AG09309 (cell line): ENCODE measurements around the gene KCNB1.

ENCODE experiments used
- DNase-seq: peaks from one replicate; pipeline ENCODE4 v3.0.0-alpha.2; 2010; ENCODE audit warnings: low read depth
- H3K4me3 ChIP-seq: 2 replicates; pipeline ENCODE4 v1.5.1; 2011; ENCODE audit warnings: mild to moderate bottlenecking, low read depth, low read length, moderate library complexity; ENCODE audit not compliant: control insufficient read depth
- TF ChIP-seq, protein P1 (sequence below): IDR thresholded peaks from 2 replicates; pipeline ENCODE4 v1.5.1; 2011; ENCODE audit warnings: mild to moderate bottlenecking, low read depth, low read length, inconsistent platforms; ENCODE audit not compliant: insufficient read depth, control insufficient read depth; ENCODE audit errors: missing control alignments

The KCNB1 gene

DNA sequence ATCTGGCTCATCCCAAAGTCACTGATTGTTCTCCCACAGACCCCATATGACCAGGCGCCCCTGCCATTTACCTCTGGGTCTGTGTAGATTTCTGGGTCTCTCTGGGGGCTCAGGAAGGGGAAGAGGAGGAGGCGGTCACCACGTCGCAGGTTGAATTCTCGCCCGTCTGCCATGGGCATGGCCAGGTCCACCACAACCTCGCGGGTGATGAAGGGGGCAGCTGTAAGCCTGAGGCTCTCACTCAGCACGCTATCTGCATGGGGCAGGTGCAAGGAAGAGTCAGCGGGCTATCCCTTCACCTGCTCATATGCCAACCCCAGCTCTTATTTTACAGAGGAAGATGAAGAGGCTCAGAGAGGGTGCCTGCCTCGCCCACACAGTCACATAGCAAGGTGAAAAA lies 30.5 kb upstream of the KCNB1 start:
- no peak overlapping the region for H3K4me3 ChIP-seq
- TF ChIP-seq, protein P1, sequence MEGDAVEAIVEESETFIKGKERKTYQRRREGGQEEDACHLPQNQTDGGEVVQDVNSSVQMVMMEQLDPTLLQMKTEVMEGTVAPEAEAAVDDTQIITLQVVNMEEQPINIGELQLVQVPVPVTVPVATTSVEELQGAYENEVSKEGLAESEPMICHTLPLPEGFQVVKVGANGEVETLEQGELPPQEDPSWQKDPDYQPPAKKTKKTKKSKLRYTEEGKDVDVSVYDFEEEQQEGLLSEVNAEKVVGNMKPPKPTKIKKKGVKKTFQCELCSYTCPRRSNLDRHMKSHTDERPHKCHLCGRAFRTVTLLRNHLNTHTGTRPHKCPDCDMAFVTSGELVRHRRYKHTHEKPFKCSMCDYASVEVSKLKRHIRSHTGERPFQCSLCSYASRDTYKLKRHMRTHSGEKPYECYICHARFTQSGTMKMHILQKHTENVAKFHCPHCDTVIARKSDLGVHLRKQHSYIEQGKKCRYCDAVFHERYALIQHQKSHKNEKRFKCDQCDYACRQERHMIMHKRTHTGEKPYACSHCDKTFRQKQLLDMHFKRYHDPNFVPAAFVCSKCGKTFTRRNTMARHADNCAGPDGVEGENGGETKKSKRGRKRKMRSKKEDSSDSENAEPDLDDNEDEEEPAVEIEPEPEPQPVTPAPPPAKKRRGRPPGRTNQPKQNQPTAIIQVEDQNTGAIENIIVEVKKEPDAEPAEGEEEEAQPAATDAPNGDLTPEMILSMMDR = no peak
- DNase-seq = no peak

DNA sequence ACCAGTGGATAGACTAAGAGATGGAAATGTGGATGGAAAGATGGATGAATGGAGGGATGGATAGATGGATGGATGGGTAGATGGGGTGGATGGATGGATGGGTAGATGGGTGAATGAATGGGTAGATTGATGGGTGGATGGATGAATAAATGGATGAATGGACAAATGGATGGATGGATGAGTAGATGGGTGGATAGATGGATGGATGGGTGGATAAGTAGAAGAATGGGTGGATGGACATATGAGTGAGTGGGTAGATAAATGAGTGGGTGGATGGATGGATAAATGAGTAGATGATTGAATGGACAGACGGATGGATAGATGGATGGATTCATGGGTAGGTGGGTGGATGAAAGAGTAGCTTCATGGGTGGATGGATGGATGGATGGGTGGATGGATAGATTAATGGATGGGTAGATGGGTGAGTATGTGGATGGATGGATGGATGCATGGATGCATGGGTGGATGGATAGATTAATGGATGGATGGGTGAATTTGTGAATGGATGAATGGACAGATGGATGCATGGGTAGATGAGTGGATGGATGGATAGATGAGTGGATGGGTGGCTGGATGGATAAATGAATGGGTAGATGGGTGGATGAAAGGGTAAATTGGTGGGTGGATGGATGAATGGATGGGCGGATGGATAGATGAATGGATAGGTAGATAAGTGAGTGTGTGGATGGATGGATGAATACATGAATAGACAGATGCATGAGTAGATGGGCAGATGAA lies 29.5 kb upstream of the KCNB1 start:
- TF ChIP-seq, protein P1 = no peak
- no peak overlapping the region for H3K4me3 ChIP-seq
- DNase-seq = no peak

DNA sequence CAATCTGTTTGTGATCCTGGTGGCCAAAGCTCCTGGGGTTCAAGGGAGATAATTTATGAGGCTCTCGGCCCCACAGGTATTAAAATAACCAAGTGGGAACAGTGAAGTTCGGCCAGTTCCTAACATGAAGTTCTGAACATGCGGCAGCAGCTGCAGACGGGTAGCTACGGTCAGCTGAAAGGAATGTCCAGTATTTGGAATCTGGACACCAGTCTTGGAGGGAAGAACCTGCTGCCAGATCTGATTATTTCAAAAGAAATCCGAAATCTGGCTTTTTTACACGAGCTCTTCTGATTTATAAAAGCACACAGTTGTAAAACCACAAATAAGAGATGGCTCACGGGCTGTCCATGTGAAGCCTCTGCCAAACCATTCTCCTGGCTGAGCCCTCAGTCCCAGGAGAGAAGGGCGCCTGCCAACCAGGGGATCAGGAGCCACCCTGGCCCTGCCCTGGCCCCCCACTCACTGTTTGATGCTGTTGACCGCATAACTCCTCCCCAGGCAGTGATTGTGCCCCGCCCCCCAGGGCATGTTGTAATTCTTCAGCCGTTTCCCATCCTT lies 28.2 kb upstream of the KCNB1 start:
- DNase-seq = peak; percentile 92
- TF ChIP-seq, protein P1 = no peak
- H3K4me3 ChIP-seq = no peak overlapping the region

DNA sequence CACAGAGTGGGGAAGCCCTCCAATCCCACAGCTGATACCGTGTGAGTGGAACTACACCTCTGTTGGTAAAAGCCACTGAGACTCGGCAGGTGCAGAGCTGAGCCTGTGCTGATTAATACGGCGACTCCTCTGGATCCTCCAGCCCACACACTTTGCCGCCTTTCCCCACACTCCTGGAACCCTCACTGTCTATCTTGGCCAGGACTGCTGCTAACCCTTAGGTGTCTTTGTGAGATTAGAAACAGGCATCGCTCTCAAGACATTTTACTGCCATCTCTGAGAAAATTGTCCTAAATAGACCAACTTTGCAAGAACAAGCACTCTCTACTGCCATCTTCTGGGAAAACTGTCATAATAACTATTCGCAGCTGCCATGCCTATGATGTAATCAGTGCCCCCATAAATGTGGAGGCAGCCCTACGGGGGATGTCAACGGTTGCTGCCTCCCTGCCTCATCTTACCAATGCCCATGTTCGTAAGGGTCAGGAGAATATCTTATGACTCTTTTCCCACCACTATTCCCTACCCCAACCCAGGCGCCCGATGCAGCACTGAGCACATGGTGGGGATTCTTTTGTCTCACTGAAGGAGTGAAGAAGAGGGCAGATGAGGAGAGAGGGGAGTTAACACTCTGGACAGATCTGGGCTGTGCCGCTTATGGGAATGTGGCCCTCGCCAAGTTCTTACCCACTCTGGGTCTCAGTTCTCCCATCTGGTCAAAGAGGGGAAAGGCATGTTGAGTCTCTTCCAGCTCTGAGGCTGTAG lies 26.1 kb upstream of the KCNB1 start:
- DNase-seq = peak; percentile 8
- TF ChIP-seq, protein P1 = peak; percentile 56
- H3K4me3 ChIP-seq = no peak overlapping the region

DNA sequence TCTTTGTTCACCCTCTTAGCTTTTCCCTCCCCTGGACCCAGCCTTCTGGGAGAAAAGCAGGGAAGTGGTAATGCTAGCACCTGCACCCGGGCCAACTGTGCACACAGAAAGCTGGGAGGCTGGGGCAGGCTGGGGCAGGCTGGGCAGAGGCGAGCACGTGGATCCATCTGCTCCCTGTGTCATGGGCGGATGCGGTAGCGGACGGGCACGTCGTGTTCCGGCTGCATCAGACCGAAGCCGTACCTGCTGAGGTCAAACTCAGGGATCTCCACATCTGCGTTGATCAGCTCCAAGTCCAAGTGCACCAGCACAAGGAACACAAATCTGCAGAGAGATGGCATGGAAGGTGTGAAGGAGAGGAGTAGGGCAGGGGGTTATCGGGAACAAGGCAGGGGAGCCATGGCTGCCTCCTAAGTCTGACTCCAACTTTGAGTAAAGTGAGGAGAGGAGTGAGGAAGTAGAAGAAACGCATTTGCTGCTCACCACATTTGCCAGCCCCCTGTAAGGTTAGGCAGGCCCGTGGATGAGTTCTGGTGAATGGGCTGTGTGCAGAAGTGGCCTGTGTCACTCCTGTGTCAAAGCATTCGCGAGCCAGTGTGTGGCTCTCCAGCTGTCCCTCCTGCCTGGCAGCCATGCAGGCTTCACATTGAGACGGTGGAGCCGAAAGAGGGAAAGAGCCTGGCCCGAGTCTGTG lies 25.4 kb upstream of the KCNB1 start:
- TF ChIP-seq, protein P1 = no peak
- DNase-seq = no peak

DNA sequence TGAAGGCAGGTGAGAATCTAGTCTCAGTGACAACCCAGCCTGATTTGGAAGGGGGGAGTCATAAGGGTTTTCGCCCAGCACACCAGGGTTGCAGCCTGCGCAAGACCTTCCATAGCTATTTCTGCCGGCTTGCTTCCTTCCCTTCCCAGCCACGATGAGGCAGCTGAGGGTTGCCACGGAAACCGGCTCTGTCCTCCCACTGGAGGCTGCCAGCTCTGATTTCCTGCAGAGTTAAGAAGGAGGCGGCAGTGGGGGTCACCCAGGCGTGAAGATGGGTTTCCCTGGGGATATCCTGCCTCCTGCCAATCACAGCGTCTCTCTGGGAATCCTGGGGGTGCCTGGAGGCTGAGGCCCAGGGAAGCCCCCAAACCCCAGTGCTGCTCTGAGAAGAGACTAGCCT lies 23.1 kb upstream of the KCNB1 start:
- TF ChIP-seq, protein P1 = no peak
- no peak for DNase-seq
- no peak overlapping the region for H3K4me3 ChIP-seq

More for the DNA sequence above, 25.4 kb upstream of the KCNB1 start:
- H3K4me3 ChIP-seq = no peak overlapping the region
